Ectodermal cell (in vitro differentiated cells): ENCODE data around the gene SRGAP3.

Experiments used
- H3K27ac ChIP-seq: 2 replicates; pipeline ENCODE4 v1.7.0; 2013; ENCODE audit warnings: mild to moderate bottlenecking, low read depth, low read length; ENCODE audit not compliant: insufficient read depth, poor library complexity, severe bottlenecking
- H3K27me3 ChIP-seq: 2 replicates; pipeline ENCODE4 v1.7.0; 2013; ENCODE audit warnings: mild to moderate bottlenecking, low read length; ENCODE audit not compliant: insufficient read depth, control insufficient read depth, poor library complexity, severe bottlenecking
- H3K36me3 ChIP-seq: one replicate; pipeline ENCODE4 v1.7.0; 2013; ENCODE audit warnings: low read length; ENCODE audit not compliant: control insufficient read depth, insufficient read depth
- H3K4me1 ChIP-seq: one replicate; pipeline ENCODE4 v1.7.0; 2013; ENCODE audit warnings: low read length; ENCODE audit not compliant: control insufficient read depth, insufficient read depth
- H3K4me3 ChIP-seq: 2 replicates; pipeline ENCODE4 v1.7.0; 2013; ENCODE audit warnings: low read depth, low read length, control low read depth; ENCODE audit not compliant: insufficient read depth
- H3K9me3 ChIP-seq: 2 replicates; pipeline ENCODE4 v1.7.0; 2013; ENCODE audit warnings: mild to moderate bottlenecking, low read length, moderate library complexity; ENCODE audit not compliant: control insufficient read depth
- WGBS, 2 experiments: methylation state at CpG; one replicate each; pipeline ENCODE4 v1.1.7; 2013; ENCODE audit warnings: missing lambda C conversion rate in 2 of 2; 5-methylcytosine and 5-hydroxymethylcytosine counted together

Gene SRGAP3

DNA sequence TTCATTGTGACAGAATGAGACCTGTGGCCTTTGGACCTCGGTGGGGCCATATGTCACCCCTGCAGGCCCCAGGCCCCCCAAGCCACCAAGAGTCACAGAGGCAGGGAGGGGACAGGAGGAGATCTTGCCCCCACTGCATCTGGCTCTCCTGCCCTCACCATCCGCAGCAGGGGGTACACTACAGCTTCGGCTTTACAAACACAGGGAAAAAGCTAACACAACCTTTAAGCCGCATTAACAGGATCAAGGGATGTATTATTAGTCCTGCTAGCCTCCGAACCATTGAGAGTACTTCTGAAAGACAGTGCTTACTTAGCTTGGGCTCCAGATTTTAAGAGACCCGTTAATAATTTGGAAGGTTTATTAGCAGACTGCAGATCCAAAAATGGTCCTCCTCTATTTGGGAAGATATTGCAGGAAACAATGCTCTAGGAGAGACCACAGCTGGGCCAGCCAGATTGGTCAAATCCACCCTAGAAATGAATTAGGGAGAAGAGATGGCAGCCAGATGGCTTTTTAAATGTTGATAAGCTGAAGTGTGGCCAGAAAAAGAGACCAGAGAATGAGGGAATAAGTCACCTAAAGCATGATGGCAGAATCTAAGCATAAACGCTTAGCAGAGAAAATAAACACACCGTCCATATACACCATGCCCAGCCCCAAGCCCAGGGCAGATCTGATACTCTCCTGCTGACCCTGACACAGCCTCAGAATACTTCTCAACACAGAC is 31.5 kb downstream of the SRGAP3 start:
- WGBS, 2 experiments = 71 to 75% methylated on average over 8 of the region's 8 CpGs
- no peak overlapping the region for H3K27ac ChIP-seq
- H3K4me1 ChIP-seq = no peaks in the 10 kb centered on the region
- no peaks in the 10 kb centered on the region for H3K36me3 ChIP-seq
- H3K9me3 ChIP-seq = no peaks in the 10 kb centered on the region
- H3K27me3 ChIP-seq = no peaks in the 10 kb centered on the region
- H3K4me3 ChIP-seq = no peak overlapping the region

DNA sequence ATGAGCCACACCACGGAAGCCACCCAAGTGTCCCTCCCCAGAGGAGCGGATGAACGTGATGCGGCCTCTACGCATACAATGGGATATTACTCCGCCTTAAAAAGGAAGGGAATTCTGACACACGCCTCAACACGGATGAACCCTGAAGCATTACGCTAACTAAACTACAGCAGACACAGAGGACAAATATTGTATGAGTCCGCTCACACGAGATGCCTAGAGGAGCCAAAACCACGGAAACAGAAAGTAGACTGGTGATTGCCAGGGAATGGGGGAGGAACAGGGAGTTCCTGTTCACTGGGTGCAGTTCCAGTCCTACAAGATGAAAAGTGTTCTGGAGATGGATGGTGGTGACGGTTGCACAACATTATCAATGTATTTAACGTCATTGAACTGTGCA is 32.7 kb downstream of the SRGAP3 start:
- Histone ChIP-seq H3K4me3 (no peak overlapping the region), H3K36me3 (no peaks in the 10 kb centered on the region), H3K9me3 (no peaks in the 10 kb centered on the region), H3K4me1 (no peaks in the 10 kb centered on the region), H3K27me3 (no peaks in the 10 kb centered on the region), H3K27ac (no peak overlapping the region)
- WGBS, 2 experiments = 94% methylated on average over 14 of the region's 14 CpGs

DNA sequence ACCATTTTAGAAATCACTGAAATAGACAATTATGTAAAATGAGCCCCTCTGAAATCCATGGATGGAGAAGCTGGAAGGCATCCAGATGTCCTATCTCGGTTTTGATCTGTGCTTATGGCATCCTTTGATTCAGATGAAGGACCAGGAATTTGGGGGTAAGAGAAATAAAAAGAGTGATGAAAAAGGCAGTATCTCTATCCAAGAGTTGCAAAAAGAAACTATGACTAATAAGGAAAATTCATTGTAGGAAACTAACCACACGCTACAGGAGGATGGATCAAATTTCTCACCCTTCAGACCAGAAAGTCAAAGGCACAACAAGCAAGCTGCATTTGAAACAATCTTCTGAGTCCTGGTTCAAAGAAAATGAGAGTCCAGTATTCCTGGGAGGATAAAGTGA is 34.8 kb downstream of the SRGAP3 start:
- Histone ChIP-seq H3K4me3 (no peak overlapping the region), H3K9me3 (no peaks in the 10 kb centered on the region), H3K4me1 (no peaks in the 10 kb centered on the region), H3K27ac (no peak overlapping the region), H3K36me3 (no peaks in the 10 kb centered on the region), H3K27me3 (no peaks in the 10 kb centered on the region)
- 84 to 95% methylated on average over 2 of the region's 2 CpGs for WGBS, 2 experiments

DNA sequence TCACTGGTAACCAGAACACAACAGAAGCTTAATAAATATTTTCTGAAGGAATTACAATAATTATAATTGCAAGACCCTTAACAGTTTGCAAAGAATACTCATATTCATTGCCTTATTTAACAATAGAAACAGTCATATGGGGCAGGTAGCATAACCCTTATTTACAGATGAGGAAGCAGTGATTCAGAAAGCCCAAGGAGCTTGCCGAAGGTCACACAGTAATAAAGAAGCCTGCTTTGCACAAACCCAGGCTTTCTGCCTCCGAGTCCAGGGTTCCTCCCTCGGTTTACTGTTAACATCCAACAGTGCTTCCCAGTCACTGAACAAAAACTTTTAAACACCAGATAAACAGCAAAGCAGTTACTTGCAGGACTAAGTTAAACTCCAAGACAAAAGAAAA is 35.3 kb downstream of the SRGAP3 start:
- H3K4me3 ChIP-seq = no peak overlapping the region
- WGBS, 2 experiments = 90 to 93% methylated on average over 3 of the region's 3 CpGs
- H3K36me3 ChIP-seq = no peaks in the 10 kb centered on the region
- no peaks in the 10 kb centered on the region for H3K27me3 ChIP-seq
- H3K9me3 ChIP-seq = no peaks in the 10 kb centered on the region
- H3K27ac ChIP-seq = no peak overlapping the region
- H3K4me1 ChIP-seq = no peaks in the 10 kb centered on the region

DNA sequence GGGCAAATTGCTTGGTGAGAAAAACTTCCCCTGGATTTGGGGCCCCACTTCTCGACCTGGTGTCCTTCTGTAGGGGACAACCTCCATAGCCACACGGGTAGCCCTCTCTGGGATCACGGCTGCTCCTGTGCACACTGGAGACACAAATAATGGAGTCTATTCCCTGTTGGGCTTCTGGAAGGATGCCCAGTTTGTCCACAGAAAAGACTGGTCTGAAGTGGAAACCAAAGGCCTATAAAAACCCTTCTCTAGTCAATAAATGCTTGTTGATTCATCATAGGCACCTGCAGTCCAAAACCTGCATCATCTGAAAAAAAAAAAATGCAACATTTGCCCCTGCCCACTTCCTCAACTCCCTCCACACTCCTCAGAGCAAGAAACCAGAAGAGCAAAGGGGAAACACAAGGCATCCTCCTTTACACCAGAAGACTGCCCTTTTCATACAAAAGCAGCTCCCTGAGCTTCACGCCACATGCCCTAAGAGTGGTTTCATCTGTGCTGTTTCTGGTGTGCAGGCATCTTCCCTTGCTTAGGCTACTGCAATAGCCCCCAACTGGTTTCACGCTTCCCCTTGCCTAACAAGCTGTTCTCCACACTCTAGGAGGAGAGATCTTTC is 36.3 kb downstream of the SRGAP3 start:
- Histone ChIP-seq H3K36me3 (no peaks in the 10 kb centered on the region), H3K27me3 (no peaks in the 10 kb centered on the region), H3K9me3 (no peaks in the 10 kb centered on the region), H3K27ac (no peak overlapping the region), H3K4me3 (no peak overlapping the region), H3K4me1 (no peaks in the 10 kb centered on the region)
- 91 to 93% methylated on average over 5 of the region's 5 CpGs for WGBS, 2 experiments

DNA sequence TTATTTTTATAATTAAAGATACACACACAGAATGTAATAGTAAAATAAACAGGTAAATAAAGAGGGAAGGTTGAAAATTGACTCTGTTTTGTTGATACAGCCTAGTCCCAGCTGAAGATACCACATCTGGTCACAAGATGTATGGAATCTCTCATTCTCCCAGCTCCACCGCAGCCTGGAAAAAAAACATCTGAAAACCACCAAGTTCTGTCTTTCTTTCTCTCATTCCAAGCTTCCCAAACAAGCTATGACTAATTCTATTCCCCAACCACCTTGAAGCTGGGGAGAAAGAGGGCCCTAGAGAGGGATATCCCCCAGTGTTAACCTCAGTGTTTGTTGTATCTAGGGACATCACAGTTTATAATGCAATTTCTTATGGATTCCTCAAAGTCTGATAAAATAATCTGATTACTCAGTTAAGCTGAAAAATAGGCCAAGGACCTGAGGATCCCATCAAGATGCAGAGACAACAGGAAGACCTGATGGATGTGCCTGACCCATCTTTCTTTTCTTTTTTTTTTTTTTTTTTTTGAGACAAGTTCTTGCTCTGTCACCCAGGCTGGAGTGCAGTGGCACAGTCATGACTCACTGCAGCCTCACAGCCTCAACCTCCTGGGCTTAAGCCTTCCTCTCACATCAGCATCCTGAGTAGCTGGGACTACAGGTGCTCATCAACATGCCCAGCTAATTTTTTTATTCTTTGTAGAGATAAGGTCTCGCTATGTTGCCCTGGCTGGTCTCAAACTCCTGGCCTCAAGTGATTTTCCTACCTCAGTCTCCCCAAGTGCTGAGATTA is 38.1 kb downstream of the SRGAP3 start:
- Histone ChIP-seq H3K9me3 (no peaks in the 10 kb centered on the region), H3K36me3 (no peaks in the 10 kb centered on the region), H3K4me3 (no peak overlapping the region), H3K4me1 (no peaks in the 10 kb centered on the region), H3K27me3 (no peaks in the 10 kb centered on the region), H3K27ac (no peak overlapping the region)
- 92 to 93% methylated on average over 2 of the region's 2 CpGs for WGBS, 2 experiments

DNA sequence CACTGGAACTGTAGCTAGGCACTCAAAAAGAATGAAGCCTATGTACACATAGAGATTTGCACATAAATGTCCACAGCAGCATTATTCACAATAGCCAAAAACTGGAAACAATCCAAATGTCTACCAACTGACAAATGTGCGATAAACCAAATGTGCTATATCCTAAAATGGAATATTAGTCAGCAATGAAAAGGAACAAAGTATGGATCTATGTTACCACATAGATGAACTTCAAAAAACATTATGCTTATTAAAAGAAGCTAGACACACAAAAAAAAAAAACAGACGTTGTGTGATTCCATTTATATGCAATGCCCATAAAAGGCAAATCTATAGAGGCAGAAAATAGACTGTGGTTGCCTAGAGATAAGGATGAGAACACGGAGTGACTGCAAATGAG is 39.7 kb downstream of the SRGAP3 start:
- no peaks in the 10 kb centered on the region for H3K9me3 ChIP-seq
- H3K27ac ChIP-seq = no peak overlapping the region
- WGBS, 2 experiments = 94 to 100% methylated on average over 3 of the region's 3 CpGs
- H3K27me3 ChIP-seq = no peaks in the 10 kb centered on the region
- no peaks in the 10 kb centered on the region for H3K36me3 ChIP-seq
- no peak overlapping the region for H3K4me3 ChIP-seq
- peaks cover 11% of the 10 kb centered on the region for H3K4me1 ChIP-seq

DNA sequence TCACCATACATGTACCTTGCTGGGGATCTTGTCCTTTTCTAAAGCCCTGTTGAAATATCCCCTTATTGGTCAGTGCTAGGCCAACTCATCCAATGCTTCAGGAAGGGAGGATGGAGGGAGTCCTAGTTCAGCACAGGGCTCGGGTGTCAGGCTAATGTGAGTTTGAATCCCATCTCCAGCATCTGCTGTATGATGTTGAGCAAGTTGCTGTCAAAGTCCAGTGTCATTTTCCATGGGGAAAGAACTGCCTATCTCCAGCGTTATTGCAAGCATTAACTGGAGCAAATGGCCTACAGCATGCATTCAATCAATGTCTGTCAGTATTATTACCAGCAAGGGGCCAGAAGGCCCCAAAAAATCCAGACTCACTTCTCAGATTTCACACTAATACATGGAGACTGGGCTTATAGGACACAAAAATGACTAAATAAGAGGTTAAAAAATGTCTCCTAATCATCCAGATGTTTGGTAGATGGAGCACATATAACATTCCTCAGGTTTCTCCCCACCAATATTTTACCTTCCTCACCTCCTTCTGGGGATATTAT is 40.8 kb downstream of the SRGAP3 start:
- H3K27me3 ChIP-seq = no peaks in the 10 kb centered on the region
- H3K36me3 ChIP-seq = no peaks in the 10 kb centered on the region
- H3K27ac ChIP-seq = no peak overlapping the region
- 92 to 96% methylated on average over 2 of the region's 2 CpGs for WGBS, 2 experiments
- no peaks in the 10 kb centered on the region for H3K9me3 ChIP-seq
- H3K4me3 ChIP-seq = no peak overlapping the region
- H3K4me1 ChIP-seq = peaks cover 22% of the 10 kb centered on the region

DNA sequence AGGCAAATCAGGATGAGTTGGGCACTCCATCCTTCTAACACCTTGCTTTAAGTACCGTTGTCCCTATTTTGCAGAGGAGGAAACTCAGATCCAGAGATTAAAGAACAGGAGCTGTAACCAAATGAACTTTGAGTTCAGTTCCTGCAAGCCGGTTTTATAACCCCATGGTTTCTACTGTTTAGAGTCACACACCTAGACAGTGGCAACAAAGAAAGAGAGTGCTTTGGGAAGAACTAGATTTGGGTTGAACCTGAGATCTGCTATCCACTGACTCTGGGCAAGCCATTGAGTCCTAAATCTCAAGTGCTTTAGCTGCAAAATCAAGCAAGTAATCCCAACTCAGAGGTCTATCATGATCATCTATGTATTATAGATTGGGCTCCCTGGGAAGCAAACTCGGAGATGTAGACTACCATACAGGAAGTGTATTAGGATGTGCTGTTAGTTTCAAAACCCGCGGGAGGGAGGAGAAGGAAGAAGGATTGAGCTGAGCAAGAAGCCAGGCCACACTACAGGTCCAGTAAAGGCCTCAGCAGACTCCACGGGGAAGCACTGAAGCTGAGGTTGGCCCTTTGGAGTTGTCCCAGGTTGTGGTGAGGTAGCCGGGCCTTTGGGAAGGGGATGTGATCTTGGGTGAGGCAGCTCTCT is 42.2 kb downstream of the SRGAP3 start:
- Histone ChIP-seq H3K9me3 (no peaks in the 10 kb centered on the region), H3K4me3 (no peak overlapping the region), H3K27ac (no peak overlapping the region), H3K36me3 (no peaks in the 10 kb centered on the region), H3K27me3 (no peaks in the 10 kb centered on the region), H3K4me1 (peaks cover 36% of the 10 kb centered on the region)
- WGBS, 2 experiments = 94 to 96% methylated on average over 7 of the region's 7 CpGs

DNA sequence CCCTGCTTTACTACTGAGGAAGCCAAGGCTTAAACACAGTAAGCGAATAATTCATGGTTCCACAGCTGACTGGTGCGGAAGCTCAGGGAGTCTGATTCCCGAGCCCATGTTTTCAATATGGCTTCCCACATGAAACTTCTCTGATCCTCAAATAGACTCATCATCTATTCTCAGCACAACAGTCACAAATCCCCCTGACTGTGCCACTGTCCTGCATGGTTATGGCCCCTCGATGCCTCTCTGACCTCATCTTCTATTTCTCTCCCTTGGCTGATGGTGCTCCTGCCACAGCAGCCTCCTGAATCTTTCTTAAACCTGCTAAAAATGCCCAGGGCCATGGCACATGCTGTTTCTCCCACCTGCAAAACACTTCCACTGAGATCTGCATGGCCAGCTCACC is 43.2 kb downstream of the SRGAP3 start:
- H3K4me3 ChIP-seq = no peak overlapping the region
- no peak overlapping the region for H3K27ac ChIP-seq
- no peaks in the 10 kb centered on the region for H3K9me3 ChIP-seq
- H3K4me1 ChIP-seq = peaks cover 45% of the 10 kb centered on the region
- no peaks in the 10 kb centered on the region for H3K36me3 ChIP-seq
- H3K27me3 ChIP-seq = no peaks in the 10 kb centered on the region
- 88 to 94% methylated on average over 4 of the region's 4 CpGs for WGBS, 2 experiments
